Suppressor macrophage (primary cell): ENCODE data around the gene SRCAP.
A peak's percentile ranks its signal among the peaks of the same experiment; 100 is the strongest.
"Not testable (repeated sequence)": the region's sequence is repeated elsewhere in the genome, so short reads cannot be mapped to it uniquely, and the experiment has no call there.

Source experiments
- DNase-seq, 4 experiments: peaks; one replicate each; pipeline ENCODE4 v3.0.0-alpha.2; 2020 to 2022

SRCAP gene

DNA sequence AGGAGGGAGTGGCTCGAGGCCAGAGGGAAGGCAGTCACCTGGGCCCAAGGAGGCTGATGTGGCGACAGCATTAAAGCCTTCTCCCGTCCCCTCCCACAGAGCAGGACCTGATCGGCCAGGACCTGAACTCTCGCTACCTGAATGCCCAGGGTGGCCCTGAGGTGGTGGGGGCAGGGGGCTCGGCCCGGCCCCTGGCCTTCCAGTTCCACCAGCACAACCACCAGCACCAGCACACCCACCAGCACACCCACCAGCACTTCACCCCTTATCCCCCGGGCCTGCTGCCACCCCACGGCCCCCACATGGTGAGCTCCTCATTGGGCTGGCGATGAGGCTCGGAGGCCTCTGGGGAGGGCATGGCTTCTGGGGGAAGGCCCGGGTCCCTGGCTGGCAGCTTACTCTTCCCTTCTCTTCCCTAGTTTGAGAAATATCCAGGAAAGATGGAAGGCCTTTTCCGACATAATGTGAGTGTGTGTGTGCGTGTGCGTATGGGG, 34.3 kb upstream of the SRCAP start:
- DNase-seq: no peak

DNA sequence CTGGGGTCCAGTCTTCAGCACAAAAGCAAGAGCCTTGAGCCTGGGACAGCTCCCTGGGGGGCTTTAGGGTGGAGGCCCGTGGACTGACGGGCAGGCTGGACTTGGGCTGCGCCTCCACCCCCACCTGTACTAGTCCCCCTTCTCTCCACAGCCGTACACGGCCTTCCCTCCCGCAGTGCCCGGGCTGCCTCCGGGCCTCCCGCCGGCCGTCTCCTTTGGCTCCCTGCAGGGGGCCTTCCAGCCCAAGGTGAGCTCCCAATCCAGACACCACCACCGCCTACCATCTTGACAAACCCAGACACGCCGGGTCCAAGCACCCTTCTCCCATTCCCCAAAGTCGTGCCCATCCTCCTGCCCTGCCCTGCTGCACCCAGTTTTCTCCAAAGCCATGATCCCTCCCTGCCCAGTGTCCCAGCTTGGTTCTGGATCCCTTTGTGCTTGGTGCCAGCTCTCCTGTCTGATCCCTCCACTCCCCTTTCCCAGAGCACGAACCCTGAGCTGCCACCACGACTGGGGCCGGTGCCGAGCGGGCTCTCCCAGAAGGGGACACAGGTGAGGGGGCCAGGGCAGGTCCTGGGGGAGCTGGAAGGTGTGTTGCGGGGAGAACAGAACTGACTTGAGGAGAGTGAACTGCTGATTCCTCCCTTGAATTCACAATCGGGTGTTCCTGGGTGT, 33.7 kb upstream of the SRCAP start:
- no peak for DNase-seq

DNA sequence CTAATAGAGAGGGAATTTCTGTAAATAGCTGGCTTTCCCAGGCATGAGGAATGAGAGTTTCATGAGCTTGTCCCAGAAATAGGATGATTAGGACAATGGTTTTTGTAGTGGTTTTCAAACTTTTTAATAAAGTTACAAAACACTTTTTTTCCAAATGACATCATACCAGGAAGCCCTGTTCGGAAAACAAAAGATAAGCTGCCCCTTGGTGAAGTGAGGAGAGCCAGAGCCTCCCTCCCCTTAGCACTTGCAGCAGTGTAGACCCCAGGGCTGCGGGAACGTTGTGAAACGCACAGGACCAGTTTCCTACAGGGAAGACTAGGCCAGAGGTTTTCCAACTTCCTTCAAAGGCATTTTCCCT, 33.2 kb upstream of the SRCAP start:
- no peak for DNase-seq

DNA sequence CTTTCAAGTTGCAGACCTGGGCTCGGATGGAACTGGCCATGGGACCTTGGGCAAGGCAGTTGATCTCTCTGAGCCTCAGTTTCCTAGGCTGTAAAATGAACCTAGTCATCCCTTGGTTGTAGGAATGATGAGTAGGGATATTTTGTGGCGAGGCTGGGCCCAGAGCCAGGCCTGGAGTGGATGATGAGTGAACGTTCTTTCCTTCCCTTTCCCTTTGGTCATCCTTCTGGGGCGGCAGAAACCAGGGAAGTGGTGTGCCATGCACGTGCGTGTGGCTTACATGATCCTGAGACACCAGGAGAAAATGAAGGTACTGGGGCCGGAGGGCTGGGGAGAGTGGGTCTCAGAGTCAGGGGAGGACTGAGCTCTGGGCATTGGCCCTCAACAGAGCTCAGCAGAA, 32.3 kb upstream of the SRCAP start:
- no peak for DNase-seq

DNA sequence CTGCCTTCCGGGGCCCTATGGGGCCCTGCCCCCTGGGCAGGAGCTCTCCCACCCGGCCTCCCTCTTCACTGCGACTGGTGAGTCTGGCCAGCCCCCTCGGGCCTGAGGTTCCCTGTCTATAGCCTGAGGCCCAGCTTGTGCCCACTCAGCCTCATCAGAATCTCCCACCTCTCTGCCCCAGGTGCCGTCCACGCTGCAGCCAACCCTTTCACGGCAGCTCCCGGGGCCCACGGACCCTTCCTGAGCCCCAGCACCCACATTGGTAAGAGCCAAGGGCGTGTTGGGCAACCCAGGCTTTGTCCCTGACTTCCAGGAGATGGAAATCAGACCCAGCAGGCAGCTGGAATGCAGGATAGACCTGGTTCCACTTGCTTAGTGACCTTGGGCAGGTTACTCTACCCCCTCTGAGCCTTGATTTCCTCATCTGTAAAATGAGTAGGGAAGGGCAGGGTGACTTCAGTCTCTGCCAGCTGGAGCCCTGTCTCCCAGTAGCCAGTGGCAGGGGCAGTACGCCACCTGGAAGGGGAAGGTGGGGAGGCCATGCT, 31.5 kb upstream of the SRCAP start:
- DNase-seq: no peak

DNA sequence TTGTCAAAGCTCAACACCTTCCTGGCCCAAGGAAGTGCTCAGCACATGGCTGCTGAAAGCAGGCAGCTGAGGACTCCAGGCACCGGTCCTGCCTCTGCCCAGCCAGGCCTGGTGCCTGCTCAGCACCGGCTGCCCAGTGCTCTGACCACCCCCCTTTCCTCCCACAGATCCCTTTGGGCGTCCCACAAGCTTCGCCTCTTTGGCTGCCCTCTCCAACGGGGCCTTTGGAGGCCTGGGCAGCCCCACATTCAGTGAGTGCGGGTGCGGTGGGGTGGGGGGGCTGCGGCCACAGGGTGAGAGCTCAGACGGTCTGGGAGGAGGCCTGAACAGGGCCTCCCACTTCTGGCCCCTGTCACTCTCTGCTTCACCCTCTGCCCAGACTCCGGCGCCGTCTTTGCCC, 30.6 kb upstream of the SRCAP start:
- DNase-seq: no peak

DNA sequence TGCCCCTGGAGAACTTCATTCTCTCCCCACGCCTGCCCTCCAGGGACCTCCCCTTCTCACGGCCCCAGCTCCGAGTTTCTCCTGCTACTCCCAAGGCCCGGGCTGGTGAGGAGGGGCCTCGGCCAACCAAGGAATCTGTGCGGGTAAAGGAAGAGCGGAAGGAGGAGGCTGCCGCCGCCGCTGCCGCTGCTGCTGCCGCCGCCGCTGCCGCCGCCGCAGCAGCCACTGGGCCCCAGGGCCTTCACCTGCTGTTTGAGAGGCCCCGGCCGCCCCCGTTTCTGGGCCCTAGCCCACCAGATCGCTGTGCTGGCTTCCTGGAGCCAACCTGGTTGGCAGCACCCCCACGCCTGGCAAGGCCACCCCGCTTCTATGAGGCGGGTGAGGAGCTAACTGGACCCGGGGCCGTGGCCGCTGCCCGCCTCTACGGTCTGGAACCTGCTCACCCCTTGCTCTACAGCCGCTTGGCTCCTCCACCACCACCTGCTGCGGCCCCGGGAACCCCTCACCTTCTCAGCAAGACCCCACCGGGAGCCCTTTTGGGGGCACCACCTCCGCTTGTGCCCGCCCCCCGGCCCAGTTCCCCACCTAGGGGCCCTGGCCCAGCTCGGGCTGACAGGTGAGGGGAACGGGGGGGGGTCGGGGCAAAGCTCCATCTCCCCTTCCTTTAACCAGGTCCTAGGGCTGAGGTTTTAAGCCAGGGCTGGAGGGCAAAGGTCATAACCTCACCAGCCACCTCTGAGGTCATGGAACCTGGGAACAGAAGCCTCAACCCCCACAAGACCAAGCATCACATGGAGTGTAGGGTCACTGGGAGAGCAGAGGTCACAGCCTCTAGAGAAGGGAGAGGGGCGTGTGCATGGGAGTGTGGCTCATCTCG, 29.7 kb upstream of the SRCAP start:
- DNase-seq: no peak

DNA sequence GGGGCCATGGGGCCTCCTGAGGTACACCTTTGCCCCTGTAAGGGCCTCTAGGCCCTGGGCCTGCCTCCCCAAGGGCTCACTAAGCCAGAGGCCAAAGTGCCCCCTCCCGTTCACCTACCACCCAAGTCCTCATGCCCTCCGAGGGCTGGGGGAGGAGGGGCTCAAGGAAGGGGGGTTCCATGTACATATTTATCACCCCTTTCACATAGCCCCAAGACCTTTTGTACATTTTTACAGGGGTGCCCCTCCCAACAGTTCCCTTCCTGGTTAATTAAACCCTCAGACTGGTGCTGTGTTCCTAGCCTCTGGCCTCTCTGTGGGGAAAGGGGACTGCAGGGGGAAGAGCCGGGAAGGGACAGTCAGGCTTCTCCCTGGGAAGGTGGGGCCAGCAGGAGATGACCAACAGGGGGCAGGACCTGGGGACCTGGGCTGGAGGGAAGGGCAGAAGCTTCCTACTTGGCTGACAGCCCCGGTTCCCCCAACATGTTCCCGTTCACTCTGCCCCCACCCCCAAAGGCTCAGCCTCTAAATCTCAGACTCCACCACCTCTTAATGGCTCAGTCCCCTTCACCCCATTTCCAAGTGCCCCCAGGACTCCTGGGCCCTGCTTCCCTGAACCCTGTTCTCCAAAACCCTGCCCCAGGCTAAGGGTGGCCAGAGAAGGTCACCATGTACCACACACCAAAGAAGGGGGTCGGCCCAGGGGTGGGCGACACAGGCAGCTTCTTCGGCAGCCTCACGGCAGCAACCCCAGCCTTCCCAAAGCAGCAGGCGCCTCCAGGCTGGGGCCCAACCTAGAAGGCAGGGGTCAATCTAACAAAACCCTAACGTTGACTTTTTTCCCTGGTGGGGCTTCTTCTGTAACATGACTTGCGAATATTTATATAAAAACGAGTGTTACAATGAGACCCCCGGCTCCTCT, 28.8 kb upstream of the SRCAP start:
- DNase-seq: no peak

DNA sequence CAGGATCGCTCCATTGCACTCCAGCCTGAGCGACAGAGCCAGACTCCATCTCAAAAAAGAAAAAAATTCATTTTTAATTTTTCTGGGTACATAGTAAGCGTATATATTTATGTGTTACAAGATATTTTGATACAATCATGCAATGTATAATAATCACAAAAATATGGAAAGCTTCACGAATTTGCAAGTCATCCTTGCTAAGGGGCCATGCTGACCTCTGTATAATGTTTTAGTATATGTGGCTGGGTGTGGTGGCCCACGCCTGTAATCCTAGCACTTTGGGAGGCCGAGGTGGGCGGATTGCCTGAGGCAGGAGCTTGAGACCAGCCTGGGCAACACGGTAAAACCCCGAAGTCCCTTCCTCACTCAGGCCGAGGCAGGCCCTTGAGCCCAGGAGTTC, 23.8 kb upstream of the SRCAP start:
- no peak for DNase-seq

DNA sequence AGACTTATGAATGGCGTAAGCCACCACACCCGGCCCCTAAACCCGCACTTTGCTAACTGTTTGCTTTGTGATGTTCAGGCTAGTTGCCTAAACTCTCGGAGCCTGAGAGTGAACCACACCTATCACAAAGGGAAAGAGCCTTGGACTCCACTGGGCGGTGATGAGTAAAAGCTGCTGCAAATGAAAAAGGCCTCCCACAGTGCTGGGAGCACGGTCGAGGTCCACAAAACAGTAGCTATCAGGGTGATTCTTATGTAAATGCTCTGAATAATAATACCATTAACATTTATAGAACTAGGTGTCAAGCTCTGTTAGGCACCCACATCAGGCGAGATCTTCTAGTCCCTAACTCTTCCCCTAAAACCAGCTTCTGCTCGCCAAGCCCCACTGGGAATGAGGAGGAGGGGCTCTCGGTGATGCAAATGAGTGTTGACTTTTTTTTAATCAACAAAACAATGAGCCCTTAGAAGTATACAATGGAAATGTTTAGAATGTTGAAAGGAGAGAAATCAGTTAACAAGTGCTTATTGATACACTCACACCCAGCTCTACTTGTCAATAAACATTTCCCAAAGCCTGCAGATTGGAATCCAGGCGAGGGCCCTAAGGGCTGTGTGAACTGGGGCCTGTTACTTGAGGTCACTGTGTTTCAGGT, 20.9 kb upstream of the SRCAP start:
- DNase-seq: no peak

DNA sequence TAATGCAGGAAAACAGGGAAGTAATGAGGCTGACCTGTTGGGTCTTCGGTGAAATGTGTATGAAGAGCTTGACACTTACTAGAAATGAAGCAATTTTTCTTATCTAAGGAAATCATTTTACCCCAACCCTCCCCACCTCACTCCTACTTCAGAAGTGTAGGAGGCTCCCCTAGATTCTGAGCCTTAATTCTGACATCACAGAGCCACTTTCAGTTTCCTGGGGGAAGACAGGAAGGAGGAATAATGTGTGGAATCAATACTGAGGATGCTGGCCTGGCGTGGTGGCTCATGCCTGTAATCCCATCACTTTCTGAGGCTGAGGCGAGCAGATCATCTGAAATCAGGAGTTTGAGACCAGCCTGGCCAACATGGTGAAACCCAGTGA, 20.4 kb upstream of the SRCAP start:
- no peak for DNase-seq

DNA sequence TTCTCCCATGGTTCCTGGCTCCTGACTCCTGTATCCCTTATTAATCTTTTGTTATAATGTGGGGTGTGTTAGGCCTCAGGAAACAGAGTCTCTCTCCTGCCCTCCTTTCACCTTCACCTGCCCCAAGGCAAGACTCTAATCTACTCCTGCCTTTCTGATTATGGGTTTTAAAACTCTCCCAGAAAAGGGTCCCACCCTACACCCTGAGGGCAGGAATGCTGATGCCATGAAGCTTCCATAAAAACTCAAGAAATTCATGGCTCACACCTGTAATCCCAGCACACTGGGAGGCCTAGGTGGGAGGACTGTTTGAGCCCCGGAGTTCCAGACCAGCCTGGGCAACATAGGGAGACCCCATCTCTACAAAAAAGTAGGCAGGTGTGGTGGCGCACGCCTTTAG, 18.6 kb upstream of the SRCAP start:
- DNase-seq: no peak

DNA sequence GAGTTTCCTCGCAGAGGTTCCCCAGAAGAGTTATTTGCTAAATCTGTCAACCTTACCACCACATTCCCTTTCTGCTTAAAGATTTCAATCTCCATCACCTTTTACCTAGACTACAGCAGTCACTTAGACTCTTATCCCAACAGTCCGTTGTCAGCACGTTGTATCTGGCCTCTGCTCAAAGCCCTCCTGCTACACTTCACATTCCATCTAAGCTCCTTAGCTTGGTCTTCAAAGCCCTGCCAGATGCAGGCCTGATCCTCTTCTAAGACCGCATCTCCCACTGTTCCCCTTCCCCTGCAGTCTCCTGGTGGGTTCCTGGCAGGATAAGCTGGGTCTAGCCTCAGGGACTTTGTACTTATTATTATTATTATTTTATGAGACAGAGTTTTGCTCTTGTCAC, 10.3 kb upstream of the SRCAP start:
- DNase-seq: no peak

DNA sequence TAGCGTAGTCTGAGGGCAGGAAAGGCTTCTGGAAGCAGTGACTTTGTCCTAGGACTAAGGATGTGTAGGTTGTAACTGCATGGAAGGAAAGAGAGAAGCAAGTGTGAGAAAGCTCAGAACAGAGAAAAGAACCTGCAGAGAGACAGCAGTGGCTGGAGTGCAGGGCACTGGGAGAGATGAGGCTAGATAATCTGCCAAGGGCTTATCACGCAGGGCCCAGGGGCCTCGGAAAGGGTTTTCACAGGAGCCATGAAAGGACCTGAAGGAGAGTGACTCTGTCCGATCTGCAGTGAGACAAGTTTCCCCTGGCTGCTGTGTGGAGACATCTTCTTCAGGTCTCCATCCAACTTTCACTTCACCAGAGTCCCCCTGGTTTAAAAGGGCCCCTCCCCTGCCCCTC, 7.1 kb upstream of the SRCAP start:
- DNase-seq: no peak

DNA sequence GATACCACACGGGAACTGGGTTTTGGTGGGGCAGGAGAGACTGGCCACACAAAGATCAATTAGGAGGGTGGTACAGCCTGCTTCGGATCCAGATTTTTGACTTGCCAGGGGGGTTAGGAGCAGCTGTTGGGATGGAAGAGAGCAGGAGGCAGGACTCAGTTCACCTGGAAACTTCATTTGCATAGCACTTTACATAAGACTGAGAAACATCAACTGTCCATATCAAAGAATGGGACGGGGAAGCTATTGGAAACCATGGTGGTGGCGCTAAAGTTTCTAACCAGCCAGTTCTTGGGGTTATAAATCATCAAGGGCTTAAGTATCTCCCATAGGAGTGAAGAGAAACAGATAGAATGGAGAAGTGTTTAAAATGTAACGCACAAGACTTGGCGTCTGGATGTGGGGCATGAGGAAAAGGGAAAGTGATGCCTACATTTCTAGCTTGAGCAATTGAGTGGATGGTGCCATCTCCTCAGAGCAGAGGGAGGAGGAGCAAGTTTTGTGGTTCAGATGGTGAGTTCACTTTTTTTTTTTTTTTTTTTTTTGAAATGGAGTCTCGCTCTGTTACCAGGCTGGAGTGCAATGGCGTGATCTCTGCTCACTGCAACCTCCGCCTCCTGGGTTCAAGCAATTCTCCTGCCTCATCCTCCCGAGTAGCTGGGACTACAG, 6.4 kb upstream of the SRCAP start:
- DNase-seq: peak; percentile 53 to 87 (median 74)

DNA sequence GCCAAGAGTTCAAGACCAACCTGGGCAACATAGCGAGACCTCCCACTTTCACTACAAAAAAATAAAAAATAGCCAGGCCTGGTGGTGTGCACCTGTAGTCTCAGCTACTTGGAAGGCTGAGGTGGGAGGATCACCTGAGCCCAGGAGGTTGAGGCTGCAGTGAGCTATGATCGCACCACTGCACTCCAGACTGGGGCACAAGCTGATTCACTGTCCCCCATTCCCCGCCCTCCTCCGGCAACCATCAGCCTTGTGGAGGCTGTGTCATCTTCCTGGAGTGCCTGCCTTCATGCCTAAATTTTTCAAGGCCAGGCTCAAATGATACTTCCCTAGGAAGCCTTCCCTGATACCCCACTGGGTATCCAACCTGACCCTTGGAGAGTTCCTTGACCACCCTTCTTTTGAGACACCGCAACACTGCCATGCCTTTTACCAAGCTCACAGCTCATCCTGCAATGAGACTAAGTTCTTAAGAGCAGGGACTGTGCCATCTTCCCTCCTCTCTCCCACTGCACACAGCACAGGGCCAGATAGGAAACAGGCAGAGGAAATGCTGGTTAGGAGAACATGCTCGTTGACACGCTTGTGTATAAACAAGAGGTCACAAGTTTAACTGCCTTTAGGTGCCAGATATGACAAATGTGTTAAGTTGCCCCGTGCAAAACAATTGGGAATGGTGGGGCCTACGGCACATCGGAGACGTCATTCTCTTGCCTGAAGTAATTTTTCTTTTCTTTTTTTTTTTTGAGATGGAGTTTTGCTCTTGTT, 3.9 kb upstream of the SRCAP start:
- DNase-seq: peak; percentile 17 to 46 (median 40)

DNA sequence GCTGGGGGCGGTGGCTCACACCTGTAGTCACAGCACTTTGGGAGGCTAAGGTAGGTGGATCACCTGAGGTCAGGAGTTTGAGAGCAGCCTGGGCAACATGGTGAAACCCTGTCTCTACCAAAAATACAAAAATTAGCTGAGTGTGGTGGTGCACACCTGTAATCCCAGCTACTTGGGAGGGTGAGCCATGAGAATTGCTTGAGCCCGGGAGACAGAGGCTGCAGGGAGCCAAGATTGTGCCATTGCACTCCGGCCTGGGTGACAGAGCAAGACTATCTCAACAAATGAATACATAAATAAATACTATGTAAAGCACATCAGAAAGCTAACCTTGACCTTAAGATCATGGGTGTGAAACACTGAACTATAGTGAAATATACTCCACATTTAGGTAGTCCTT, 2.3 kb upstream of the SRCAP start:
- not testable (repeated sequence) for DNase-seq

DNA sequence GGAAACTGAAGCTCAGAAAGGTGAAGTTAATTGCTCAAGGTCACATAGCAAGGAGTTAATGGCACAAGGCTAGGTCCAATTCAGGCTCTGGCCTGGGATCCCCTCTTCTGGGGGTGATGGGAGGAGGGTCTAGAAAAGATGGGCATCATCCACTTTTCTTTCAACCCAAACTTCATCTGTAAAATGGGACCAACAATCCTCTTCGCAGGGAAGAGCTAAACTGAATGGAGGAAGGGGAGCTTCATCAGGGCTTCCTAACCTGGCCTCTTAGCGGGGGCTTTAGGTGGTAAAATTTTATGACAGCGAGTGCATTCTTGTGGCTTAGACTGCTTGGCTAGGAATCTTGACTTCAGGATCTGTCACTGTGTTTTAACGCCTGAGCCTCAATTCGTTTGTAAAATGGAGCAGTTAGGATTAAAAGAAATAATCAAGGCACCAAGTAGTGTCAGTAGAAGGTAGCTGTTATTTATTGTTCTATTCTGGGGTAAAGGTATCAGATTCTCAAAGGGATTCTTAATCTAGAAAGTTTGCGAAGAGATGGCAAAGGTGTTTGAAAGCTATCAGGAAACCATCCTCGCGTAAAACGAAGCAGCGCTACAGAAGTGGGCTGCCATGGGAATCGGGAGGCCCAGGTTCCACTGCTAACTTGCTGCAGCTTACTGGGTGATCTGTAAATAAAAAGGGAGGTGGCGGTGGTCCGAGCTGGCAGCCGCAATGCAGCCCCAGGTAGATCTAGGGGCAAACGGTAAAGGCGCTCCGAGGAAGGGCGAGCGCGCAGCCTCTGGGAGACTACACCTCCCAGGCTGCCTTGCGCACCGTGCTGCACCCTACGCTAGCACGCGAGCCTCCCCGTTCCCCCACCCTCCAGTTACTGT, 1.5 kb upstream of the SRCAP start:
- DNase-seq: peak in 1 of 4 experiments; percentile 99

DNA sequence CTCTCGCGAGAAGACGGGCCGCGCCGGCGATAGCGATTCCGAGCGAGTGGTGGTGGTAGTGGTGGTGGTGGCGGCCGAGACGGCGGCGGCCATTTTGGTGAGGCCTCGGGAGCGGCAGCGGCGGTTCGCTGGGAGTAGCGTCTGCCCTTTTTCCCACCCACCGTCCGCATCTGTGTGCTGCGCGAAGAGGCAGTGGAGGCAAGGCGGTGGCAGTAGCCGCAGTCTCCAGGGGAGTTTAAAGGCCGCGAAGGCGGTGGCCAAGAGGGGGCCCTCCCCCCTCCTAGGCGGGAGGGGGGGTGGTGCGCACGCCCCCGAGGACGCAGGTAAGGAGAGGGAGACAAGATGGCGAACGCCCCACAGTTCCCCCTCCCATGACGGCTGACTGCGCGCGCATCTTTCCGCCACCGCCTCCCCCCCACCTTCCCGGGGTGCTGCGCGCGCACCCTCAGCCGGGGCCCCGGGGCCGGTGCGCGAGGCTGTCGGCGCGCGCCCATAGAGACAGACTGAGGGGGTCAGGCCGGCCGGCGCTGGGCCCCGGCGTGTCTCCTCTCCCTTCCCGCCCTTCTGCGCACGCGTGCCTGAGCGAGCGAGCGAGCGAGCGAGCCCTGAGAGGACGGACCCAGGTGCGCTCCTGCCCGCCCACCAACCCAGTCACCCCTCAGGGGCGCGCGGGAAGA, 694 bp upstream of the SRCAP start:
- peak; percentile 94 to 99 (median 98) for DNase-seq
